GM12878 (cell line): ENCODE data around the gene TPGS2. TPM values are rescaled to one million over a fixed set of nuclear protein-coding genes. Genes with fewer than 3 reads are reported as not detected.

ENCODE experiments used
- ATAC-seq: fragments of 200-7000 bp; cut with Tn5 transposase; 3 replicates; pipeline ENCODE4 v1.9.1; 2020; ENCODE audit warnings: mild to moderate bottlenecking, moderate library complexity
- BruUV-seq: library from RNA; stranded (reverse); fragments of 400-500 nt; replicated peaks from 2 replicates; lab custom pipeline; 2021; lab: Mats Ljungman, UMichigan
- CTCF ChIA-PET: fragments of 300-600 bp; sonication (Branson Sonifier 250); formaldehyde crosslinking; extraction: SDS; loops from one replicate; lab custom pipeline; 2021; ENCODE audit warnings: inconsistent platforms; lab: Yijun Ruan, JAX
- POLR2A ChIA-PET: fragments of 350-600 bp; formaldehyde crosslinking; extraction: SDS; loops from one replicate; lab custom pipeline; 2021; ENCODE audit warnings: inconsistent platforms; lab: Charles Lee
- RAD21 ChIA-PET: fragments of 300-600 bp; sonication (Branson Sonifier 250); formaldehyde crosslinking; loops from one replicate; lab custom pipeline; 2023; ENCODE audit warnings: antibody characterized with exemption; ENCODE audit not compliant: unreplicated experiment; lab: Charles Lee
- SMC1A ChIA-PET: fragments of 300-600 bp; sonication (Branson Sonifier 250); formaldehyde crosslinking; loops from one replicate; lab custom pipeline; 2023; ENCODE audit not compliant: unreplicated experiment, uncharacterized antibody; lab: Charles Lee
- DNase-seq: peaks from one replicate; pipeline ENCODE4 v3.0.0-alpha.2; 2011; ENCODE audit warnings: low read depth, low spot score
- FAIRE-seq: peaks from 3 replicates; lab custom pipeline; 2011; peaks lifted over from hg19 to GRCh38; lab: Jason Lieb, UNC
- H2AFZ ChIP-seq: 2 replicates; pipeline ENCODE4 v1.6.0; 2011; ENCODE audit warnings: low read depth, low read length, control low read depth; ENCODE audit not compliant: control insufficient read depth
- H3K27ac ChIP-seq: 2 replicates; pipeline ENCODE4 v1.5.1; 2011; ENCODE audit warnings: control low read depth; ENCODE audit not compliant: control insufficient read depth, insufficient read depth
- H3K27me3 ChIP-seq, 2 experiments: replicated peaks in 1 of 2; 2 replicates each; pipeline versions ENCODE4 v1.6.0 to v1.6.1; 2011; ENCODE audit warnings: low read length in 1 of 2; ENCODE audit not compliant: control insufficient read depth in 2 of 2, insufficient read depth in 2 of 2
- H3K36me3 ChIP-seq, 2 experiments: 2 replicates each; pipeline ENCODE4 v1.5.1; 2011; ENCODE audit warnings: low read length in 1 of 2; ENCODE audit not compliant: control insufficient read depth in 2 of 2, insufficient read depth in 2 of 2
- H3K4me1 ChIP-seq: 2 replicates; pipeline ENCODE4 v1.6.1; 2011; ENCODE audit warnings: mild to moderate bottlenecking, low read length, moderate library complexity, mixed read lengths; ENCODE audit not compliant: control insufficient read depth, insufficient read depth
- H3K4me2 ChIP-seq: 2 replicates; pipeline ENCODE4 v1.6.0; 2011; ENCODE audit warnings: control low read depth; ENCODE audit not compliant: control insufficient read depth, insufficient read depth
- H3K4me3 ChIP-seq: fragments of 200-600 bp; sonication (generic); 2 replicates; pipeline ENCODE4 v1.5.1; 2016
- H3K79me2 ChIP-seq: 2 replicates; pipeline ENCODE4 v1.6.0; 2011; ENCODE audit warnings: low read length; ENCODE audit not compliant: control insufficient read depth, insufficient read depth
- H3K9ac ChIP-seq: 2 replicates; pipeline ENCODE4 v1.8.0; 2011; ENCODE audit warnings: low read length, control low read depth, mixed read lengths; ENCODE audit not compliant: control insufficient read depth, insufficient read depth
- H3K9me3 ChIP-seq: replicated peaks from 3 replicates; pipeline ENCODE4 v1.5.1; 2011; ENCODE audit warnings: mild to moderate bottlenecking, low read length; ENCODE audit not compliant: control insufficient read depth, insufficient read depth
- H4K20me1 ChIP-seq: 2 replicates; pipeline ENCODE4 v1.6.0; 2011; ENCODE audit not compliant: control insufficient read depth, insufficient read depth
- ATF7 ChIP-seq: fragments of 450-650 bp; IDR thresholded peaks from 2 replicates; pipeline ENCODE4 v1.6.1; 2016; ENCODE audit warnings: low read depth, mild to moderate bottlenecking
- BCL11A ChIP-seq: IDR thresholded peaks from 2 replicates; pipeline ENCODE4 v1.6.1; 2011; ENCODE audit warnings: low read depth, low read length
- CEBPB ChIP-seq, 2 experiments: fragments of 150-350 bp in 1 of 2; IDR thresholded peaks; 2 replicates each; pipeline ENCODE4 v1.6.1; 2012 to 2014; ENCODE audit warnings: low read depth in 2 of 2, low read length in 2 of 2, borderline replicate concordance in 1 of 2, inconsistent platforms in 1 of 2
- EGR1 ChIP-seq, 2 experiments: IDR thresholded peaks; 1 replicate in 1 of 2; 2 replicates in 1 of 2; pipeline ENCODE4 v1.6.1; 2011 to 2012; ENCODE audit warnings: low read depth in 2 of 2, low read length in 2 of 2, borderline replicate concordance in 1 of 2, mild to moderate bottlenecking in 1 of 2, moderate library complexity in 1 of 2
- HDGF ChIP-seq: fragments of 450-650 bp; IDR thresholded peaks from 2 replicates; pipeline ENCODE4 v1.6.1; 2016; ENCODE audit warnings: antibody characterized with exemption
- KDM1A ChIP-seq: fragments of 200-600 bp; sonication (generic); IDR thresholded peaks from 2 replicates; pipeline ENCODE4 v1.6.1; 2016; ENCODE audit warnings: borderline replicate concordance
- LARP7 ChIP-seq: fragments of 450-650 bp; IDR thresholded peaks from 2 replicates; pipeline ENCODE4 v1.6.1; 2017; ENCODE audit warnings: mild to moderate bottlenecking
- MEF2B ChIP-seq: fragments of 450-650 bp; IDR thresholded peaks from 2 replicates; pipeline ENCODE4 v1.6.1; 2018; ENCODE audit warnings: mild to moderate bottlenecking, moderate library complexity; ENCODE audit not compliant: partially characterized antibody, poor library complexity, severe bottlenecking
- MXI1 ChIP-seq: fragments of 150-350 bp; IDR thresholded peaks from 2 replicates; pipeline ENCODE4 v1.6.1; 2011; ENCODE audit warnings: low read depth, mild to moderate bottlenecking, inconsistent platforms, low read length, improper control_type of control experiment
- NR2F1 ChIP-seq: fragments of 450-650 bp; conservative IDR thresholded peaks from 2 replicates; pipeline ENCODE4 v1.6.1; 2017; ENCODE audit warnings: mild to moderate bottlenecking
- POLR2AphosphoS5 ChIP-seq: IDR thresholded peaks from 2 replicates; pipeline ENCODE4 v1.6.1; 2011; ENCODE audit warnings: mild to moderate bottlenecking, low read length, inconsistent platforms
- RBBP5 ChIP-seq: fragments of 200-600 bp; sonication (generic); conservative IDR thresholded peaks from 2 replicates; pipeline ENCODE4 v1.6.1; 2016
- SPI1 ChIP-seq: IDR thresholded peaks from 2 replicates; pipeline ENCODE4 v1.6.1; 2011; ENCODE audit warnings: low read depth, mild to moderate bottlenecking, low read length, moderate library complexity, borderline replicate concordance; ENCODE audit not compliant: insufficient read depth
- TCF7 ChIP-seq: IDR thresholded peaks from 2 replicates; pipeline ENCODE4 v1.6.1; 2014; ENCODE audit warnings: antibody characterized with exemption, borderline replicate concordance
- ZNF622 ChIP-seq: fragments of 450-650 bp; IDR thresholded peaks from 2 replicates; pipeline ENCODE4 v1.6.1; 2017; ENCODE audit warnings: mild to moderate bottlenecking, inconsistent platforms
- ZSCAN29 ChIP-seq: fragments of 450-650 bp; IDR thresholded peaks from 2 replicates; pipeline ENCODE4 v1.6.1; 2017; ENCODE audit warnings: mild to moderate bottlenecking, moderate library complexity
- WGBS: methylation state at CpG from one replicate; pipeline ENCODE4 v1.1.6; 2016; ENCODE audit warnings: low lambda C conversion rate; ENCODE audit not compliant: insufficient replicate concordance, insufficient coverage; ENCODE audit errors: missing lambda C conversion rate; 5-methylcytosine and 5-hydroxymethylcytosine counted together
- in situ Hi-C: fragments of 300-500 bp; cut with MboI; formaldehyde crosslinking; loops from 9 replicates; pipeline ENCODE4 v1.14.3; 2018; ENCODE audit warnings: mixed read lengths
- intact Hi-C: fragments of 100-400 bp; cut with micrococcal nuclease; formaldehyde crosslinking; loops from one replicate; pipeline ENCODE4 v1.14.2; 2022; ENCODE audit not compliant: unreplicated experiment
- polyA plus RNA-seq, 11 experiments: library from polyadenylated mRNA; depleted of rRNA in 4 of 11; unstranded in 6 of 11; stranded (reverse) in 5 of 11; fragments of >200 nt; fragmentation: Nextera tagmentation in 4 of 11; fragmentation: Illumina TruSeq in 1 of 11; extraction: Ambion mirVana in 4 of 11; extraction: Trizol in 1 of 11; gene quantifications; 1 replicate in 1 of 11; 2 replicates in 10 of 11; pipeline versions ENCODE4 v1.2.1 to v1.2.3, GENCODE V29; 2011 to 2016; ENCODE audit warnings: inconsistent platforms in 2 of 11, missing spikeins in 2 of 11, low read depth in 1 of 11
- total RNA-seq, 4 experiments: library from RNA; depleted of rRNA in 3 of 4; stranded (reverse); fragments of >200 nt in 3 of 4; fragmentation: Illumina TruSeq in 1 of 4; extraction: Trizol in 1 of 4; gene quantifications; 2 replicates each; pipeline versions ENCODE4 v1.2.1 to v1.2.3, GENCODE V29; 2013 to 2021
- TF ChIP-seq, protein P1 (sequence below): fragments of 450-650 bp; IDR thresholded peaks from 2 replicates; pipeline ENCODE4 v1.6.1; 2018; ENCODE audit warnings: borderline replicate concordance, mild to moderate bottlenecking; ENCODE audit not compliant: partially characterized antibody
- TF ChIP-seq, protein P2 (sequence below): IDR thresholded peaks from 2 replicates; pipeline ENCODE4 v1.6.1; 2011; ENCODE audit warnings: low read depth, mild to moderate bottlenecking, low read length, moderate library complexity, borderline replicate concordance; ENCODE audit errors: extremely low read depth

The TPGS2 gene
- total and polyA plus RNA-seq, 10 of the 15 experiments (the other 5 are each of a cell fraction or from before 2014, with no cell fraction given) = 39.8 to 181 (median 88.9) TPM

DNA sequence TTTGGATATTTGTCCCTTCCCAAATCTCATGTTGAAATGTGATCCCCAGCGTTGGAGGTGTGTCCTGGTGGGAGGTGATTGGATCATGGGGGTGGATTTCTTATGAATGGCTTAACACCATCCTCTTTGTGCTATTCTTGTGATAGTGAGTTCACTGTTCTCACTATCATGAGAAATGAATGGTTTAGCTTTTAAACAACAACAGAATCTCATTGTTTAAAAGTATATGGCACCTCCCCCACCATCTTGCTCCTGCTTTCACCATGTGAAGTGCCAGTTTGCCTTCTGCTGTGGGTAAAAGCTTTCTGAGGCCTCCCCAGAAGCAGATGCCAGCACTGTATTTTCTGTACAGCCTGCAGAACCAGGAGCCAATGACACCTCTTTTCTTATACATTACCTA, 38.3 kb upstream of the TPGS2 start (continued):
- TF ChIP-seq, protein P1, sequence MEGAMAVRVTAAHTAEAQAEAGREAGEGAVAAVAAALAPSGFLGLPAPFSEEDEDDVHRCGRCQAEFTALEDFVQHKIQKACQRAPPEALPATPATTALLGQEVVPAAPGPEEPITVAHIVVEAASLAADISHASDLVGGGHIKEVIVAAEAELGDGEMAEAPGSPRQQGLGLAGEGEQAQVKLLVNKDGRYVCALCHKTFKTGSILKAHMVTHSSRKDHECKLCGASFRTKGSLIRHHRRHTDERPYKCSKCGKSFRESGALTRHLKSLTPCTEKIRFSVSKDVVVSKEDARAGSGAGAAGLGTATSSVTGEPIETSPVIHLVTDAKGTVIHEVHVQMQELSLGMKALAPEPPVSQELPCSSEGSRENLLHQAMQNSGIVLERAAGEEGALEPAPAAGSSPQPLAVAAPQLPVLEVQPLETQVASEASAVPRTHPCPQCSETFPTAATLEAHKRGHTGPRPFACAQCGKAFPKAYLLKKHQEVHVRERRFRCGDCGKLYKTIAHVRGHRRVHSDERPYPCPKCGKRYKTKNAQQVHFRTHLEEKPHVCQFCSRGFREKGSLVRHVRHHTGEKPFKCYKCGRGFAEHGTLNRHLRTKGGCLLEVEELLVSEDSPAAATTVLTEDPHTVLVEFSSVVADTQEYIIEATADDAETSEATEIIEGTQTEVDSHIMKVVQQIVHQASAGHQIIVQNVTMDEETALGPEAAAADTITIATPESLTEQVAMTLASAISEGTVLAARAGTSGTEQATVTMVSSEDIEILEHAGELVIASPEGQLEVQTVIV = no peak
- TF ChIP-seq MXI1 = no peak
- no peak for TF ChIP-seq LARP7
- TF ChIP-seq EGR1 (IDR thresholded peaks at IDR 0.05; ENCODE audit: borderline replicate concordance in 1 of 2, low read depth in 2 of 2, low read length in 2 of 2) = no peak
- no peak for TF ChIP-seq SPI1
- TF ChIP-seq ZSCAN29 = no peak
- no peak for TF ChIP-seq ZNF622
- no peak for TF ChIP-seq POLR2AphosphoS5
- TF ChIP-seq TCF7 = no peak
- TF ChIP-seq, protein P2, sequence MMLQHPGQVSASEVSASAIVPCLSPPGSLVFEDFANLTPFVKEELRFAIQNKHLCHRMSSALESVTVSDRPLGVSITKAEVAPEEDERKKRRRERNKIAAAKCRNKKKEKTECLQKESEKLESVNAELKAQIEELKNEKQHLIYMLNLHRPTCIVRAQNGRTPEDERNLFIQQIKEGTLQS = no peak
- TF ChIP-seq NR2F1 = no peak

DNA sequence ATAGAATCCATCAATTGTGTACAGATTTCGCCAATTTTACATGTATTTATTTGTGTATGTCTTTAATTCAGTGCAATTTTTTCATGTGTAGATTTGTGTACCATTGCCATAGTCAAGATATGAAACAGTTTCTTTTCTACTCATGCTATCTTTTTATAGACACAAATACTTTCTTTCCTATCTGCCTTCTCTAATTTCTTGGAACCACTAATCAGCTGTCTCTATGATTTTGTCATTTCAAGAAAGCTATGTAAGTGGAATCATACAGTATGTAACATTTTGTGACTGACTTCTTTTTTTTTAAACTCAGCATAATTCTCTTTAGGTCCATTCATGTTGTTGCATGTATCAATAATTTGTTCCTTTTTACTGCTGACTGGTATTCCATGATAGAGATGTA, 33.4 kb upstream of the TPGS2 start:
- Histone ChIP-seq H3K4me1 (no peaks in the 10 kb centered on the region), H2AFZ (no peak overlapping the region), H3K27ac (no peak overlapping the region), H3K4me2 (no peak overlapping the region), H3K9me3 (no peaks in the 10 kb centered on the region), H4K20me1 (no peaks in the 10 kb centered on the region), H3K9ac (no peak overlapping the region), H3K27me3 (no peaks in the 10 kb centered on the region), H3K36me3 (no peaks in the 10 kb centered on the region), H3K4me3 (no peak overlapping the region), H3K79me2 (no peaks in the 10 kb centered on the region)
- in situ Hi-C loops = no loop called here
- no TSS peak for BruUV-seq
- DNase-seq (no peak), ATAC-seq (no peak), FAIRE-seq (no peak)
- 89% methylated on average over 1 of the region's 1 CpG for WGBS
- ChIA-PET RAD21 (no interaction called here), CTCF (no interaction called here), POLR2A (no interaction called here), SMC1A (no interaction called here)
- intact Hi-C loops = no loop called here
- no peak for TF ChIP-seq ATF7
- TF ChIP-seq HDGF = no peak
- TF ChIP-seq BCL11A = no peak
- no peak for TF ChIP-seq CEBPB (IDR thresholded peaks at IDR 0.05; ENCODE audit: borderline replicate concordance in 1 of 2, low read depth in 2 of 2, low read length in 2 of 2)
- TF ChIP-seq RBBP5 = no peak
- no peak for TF ChIP-seq LARP7
- TF ChIP-seq MEF2B = no peak
- TF ChIP-seq KDM1A = no peak
